Liver (tissue), 3 donors: Measurements from ENCODE around the gene CCDC39.

Experiments used
- CTCF ChIP-seq: fragments of 150-350 bp; IDR thresholded peaks from 2 replicates; pipeline ENCODE4 v1.5.1; 2017; ENCODE audit warnings: improper control_type of control experiment, low read depth, low read length; ENCODE audit not compliant: missing input control
- GABPA ChIP-seq, 2 donors: IDR thresholded peaks in 1 of 2; conservative IDR thresholded peaks in 1 of 2; 2 replicates each; pipeline ENCODE4 v1.6.1; 2016; ENCODE audit warnings: antibody characterized with exemption in 2 of 2, mild to moderate bottlenecking in 1 of 2, moderate library complexity in 1 of 2
- HNF4A ChIP-seq, 2 donors: conservative IDR thresholded peaks; 2 replicates each; pipeline ENCODE4 v1.6.1; 2016; ENCODE audit warnings: antibody characterized with exemption in 2 of 2, mild to moderate bottlenecking in 2 of 2
- SP1 ChIP-seq: IDR thresholded peaks from 2 replicates; pipeline ENCODE4 v1.6.1; 2018; ENCODE audit warnings: antibody characterized with exemption, mild to moderate bottlenecking
- TAF1 ChIP-seq: conservative IDR thresholded peaks from 2 replicates; pipeline ENCODE4 v1.6.1; 2016; ENCODE audit warnings: antibody characterized with exemption, mild to moderate bottlenecking
- YY1 ChIP-seq: IDR thresholded peaks from 2 replicates; pipeline ENCODE4 v1.6.1; 2016; ENCODE audit warnings: antibody characterized with exemption, mild to moderate bottlenecking
- TF ChIP-seq, protein P1 (sequence below): IDR thresholded peaks from 2 replicates; pipeline ENCODE4 v1.6.1; 2016; ENCODE audit warnings: antibody characterized with exemption, mild to moderate bottlenecking
- donor health status: healthy.
- donor health status: healthy.

DNA sequence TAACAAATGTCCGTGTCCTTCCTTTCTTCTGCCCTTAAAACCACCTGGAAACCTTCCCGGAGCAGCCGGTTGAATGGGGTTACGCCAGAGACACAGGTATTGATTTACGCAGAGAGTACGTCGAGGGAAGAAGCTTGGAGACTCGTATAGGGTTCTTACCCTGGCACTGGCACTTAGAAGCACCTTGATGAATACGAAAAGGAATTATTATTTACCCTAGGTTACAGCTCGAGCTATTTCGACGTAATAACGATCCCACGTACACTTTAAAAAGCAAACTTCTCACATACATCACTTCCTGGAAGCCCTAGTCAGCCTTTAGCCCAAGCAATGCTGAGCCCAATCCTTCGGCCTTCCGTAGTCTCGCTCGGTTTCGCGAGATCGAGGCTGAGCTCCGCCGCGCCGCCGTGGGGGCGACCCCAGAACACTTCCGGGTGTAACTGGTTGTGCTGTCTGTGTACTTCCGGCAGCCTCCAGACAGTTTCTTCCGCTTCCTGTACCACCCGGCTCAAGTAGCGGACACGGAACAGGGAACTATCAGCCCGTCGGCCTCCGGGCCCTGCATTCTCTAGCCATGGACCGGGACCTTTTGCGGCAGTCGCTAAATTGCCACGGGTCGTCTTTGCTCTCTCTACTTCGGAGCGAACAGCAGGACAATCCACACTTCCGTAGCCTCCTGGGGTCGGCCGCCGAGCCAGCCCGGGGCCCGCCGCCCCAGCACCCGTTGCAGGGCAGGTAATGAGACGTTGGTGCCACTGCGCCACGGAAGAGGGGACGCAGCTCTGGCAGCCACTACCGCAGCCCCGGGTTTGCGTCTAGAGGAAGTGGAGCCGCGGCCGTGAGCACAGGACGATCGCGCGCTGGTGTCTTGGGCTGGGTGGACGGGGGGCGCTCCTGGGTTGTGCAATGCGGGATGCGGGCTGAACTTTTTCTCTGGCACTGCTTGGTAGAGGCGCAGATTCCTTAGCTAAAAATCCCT, 77.3 kb downstream of the CCDC39 start, which contains the start of gene TTC14:
- TF ChIP-seq CTCF (no peak), TAF1 (peak; percentile 46), SP1 (no peak), YY1 (peak; percentile 89), HNF4A (conservative IDR thresholded peaks at IDR 0.05) (peak in 1 of 2 donors; percentile 55), GABPA (IDR thresholded peaks at IDR 0.05 in 1 of 2, conservative IDR thresholded peaks at IDR 0.05 in 1 of 2) (peak; percentile 95 to 99)
- TF ChIP-seq, protein P1, sequence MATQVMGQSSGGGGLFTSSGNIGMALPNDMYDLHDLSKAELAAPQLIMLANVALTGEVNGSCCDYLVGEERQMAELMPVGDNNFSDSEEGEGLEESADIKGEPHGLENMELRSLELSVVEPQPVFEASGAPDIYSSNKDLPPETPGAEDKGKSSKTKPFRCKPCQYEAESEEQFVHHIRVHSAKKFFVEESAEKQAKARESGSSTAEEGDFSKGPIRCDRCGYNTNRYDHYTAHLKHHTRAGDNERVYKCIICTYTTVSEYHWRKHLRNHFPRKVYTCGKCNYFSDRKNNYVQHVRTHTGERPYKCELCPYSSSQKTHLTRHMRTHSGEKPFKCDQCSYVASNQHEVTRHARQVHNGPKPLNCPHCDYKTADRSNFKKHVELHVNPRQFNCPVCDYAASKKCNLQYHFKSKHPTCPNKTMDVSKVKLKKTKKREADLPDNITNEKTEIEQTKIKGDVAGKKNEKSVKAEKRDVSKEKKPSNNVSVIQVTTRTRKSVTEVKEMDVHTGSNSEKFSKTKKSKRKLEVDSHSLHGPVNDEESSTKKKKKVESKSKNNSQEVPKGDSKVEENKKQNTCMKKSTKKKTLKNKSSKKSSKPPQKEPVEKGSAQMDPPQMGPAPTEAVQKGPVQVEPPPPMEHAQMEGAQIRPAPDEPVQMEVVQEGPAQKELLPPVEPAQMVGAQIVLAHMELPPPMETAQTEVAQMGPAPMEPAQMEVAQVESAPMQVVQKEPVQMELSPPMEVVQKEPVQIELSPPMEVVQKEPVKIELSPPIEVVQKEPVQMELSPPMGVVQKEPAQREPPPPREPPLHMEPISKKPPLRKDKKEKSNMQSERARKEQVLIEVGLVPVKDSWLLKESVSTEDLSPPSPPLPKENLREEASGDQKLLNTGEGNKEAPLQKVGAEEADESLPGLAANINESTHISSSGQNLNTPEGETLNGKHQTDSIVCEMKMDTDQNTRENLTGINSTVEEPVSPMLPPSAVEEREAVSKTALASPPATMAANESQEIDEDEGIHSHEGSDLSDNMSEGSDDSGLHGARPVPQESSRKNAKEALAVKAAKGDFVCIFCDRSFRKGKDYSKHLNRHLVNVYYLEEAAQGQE, result peak; percentile 71
